ENCODE data around the gene FAM200A. TPM values are rescaled to one million over a fixed set of nuclear protein-coding genes. Genes with fewer than 3 reads are reported as not detected.

The FAM200A gene
- total RNA-seq, 4 donors from 2014 or later = 4.0 to 9.5 (median 6.0) TPM

DNA sequence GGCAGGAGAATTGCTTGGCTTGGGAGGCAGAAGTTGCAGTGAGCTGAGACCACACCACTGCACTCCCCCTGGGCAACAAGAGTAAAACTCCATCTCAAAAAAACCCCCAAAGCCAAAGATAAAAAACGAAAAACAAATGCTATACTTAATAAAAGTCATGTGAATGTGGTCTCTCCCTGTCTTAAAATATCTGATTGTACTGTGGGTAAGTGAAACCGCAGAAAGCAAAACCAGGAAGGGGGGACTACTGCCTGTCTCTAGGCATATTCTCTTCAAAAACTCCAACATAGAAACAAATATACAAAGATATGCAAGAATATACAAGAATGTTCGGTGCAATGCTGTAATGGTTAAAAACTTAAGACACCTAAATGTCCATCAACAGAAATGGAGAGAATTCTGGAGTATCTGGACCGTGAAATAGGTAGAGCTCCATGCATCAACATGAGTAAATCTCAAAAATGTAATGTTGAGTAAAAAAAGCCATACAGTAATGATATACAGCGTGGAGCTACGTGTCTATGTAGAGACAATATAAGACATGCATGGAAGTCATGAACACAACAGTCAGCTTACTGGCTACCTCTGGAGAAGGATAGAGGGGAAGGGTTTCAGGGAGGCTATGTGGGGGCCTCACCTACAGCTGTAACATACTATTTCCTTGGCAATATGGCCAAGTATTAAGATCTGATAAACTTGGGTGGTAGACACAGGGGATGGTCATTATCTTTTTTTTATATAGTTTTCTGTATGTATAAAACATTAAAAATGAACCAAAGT, 54.0 kb downstream of the FAM200A start:
- TF ChIP-seq, protein P1, sequence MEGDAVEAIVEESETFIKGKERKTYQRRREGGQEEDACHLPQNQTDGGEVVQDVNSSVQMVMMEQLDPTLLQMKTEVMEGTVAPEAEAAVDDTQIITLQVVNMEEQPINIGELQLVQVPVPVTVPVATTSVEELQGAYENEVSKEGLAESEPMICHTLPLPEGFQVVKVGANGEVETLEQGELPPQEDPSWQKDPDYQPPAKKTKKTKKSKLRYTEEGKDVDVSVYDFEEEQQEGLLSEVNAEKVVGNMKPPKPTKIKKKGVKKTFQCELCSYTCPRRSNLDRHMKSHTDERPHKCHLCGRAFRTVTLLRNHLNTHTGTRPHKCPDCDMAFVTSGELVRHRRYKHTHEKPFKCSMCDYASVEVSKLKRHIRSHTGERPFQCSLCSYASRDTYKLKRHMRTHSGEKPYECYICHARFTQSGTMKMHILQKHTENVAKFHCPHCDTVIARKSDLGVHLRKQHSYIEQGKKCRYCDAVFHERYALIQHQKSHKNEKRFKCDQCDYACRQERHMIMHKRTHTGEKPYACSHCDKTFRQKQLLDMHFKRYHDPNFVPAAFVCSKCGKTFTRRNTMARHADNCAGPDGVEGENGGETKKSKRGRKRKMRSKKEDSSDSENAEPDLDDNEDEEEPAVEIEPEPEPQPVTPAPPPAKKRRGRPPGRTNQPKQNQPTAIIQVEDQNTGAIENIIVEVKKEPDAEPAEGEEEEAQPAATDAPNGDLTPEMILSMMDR (IDR thresholded peaks at IDR 0.05; ENCODE audit: low read depth) = no peak

Other genes starting within 250 kb of the FAM200A start
- 100 to 1,000 TPM in 3 of 4 donors, 10 to 100 TPM in 1; 87.2 to 152 (median 113) TPM for gene ARPC1A, start 226.2 kb downstream of the FAM200A start, total RNA-seq
- 100 to 1,000 TPM; 133 to 364 (median 178) TPM for gene ARPC1B, start 177.4 kb downstream of the FAM200A start, total RNA-seq
- gene PDAP1, start 143.5 kb downstream of the FAM200A start, total RNA-seq = 10 to 100 TPM; 34.6 to 88.5 (median 62.6) TPM
- gene BUD31, start 143.1 kb downstream of the FAM200A start, total RNA-seq = 10 to 100 TPM; 55.5 to 89.0 (median 66.0) TPM
- gene PTCD1, start 113.3 kb downstream of the FAM200A start, total RNA-seq = 10 to 100 TPM in 1 of 4 donors, 1 to 10 TPM in 3; 3.7 to 11.9 (median 5.3) TPM
- 10 to 100 TPM; 23.2 to 60.7 (median 26.6) TPM for gene CPSF4, start 113.2 kb downstream of the FAM200A start, total RNA-seq
- 100 to 1,000 TPM; 546 to 724 (median 624) TPM for gene ATP5MF, start 85.9 kb downstream of the FAM200A start, total RNA-seq
- 1 to 10 TPM; 4.5 to 7.3 (median 5.9) TPM for gene ZNF789, start 79.2 kb downstream of the FAM200A start, total RNA-seq
- gene ZNF394, start 51.8 kb downstream of the FAM200A start, total RNA-seq = 10 to 100 TPM; 24.6 to 42.2 (median 32.0) TPM
- 1 to 10 TPM; 7.0 to 10.0 (median 8.7) TPM for gene ZKSCAN5, start 47.5 kb downstream of the FAM200A start, total RNA-seq
- 100 to 1,000 TPM in 3 of 4 donors, 10 to 100 TPM in 1; 96.0 to 128 (median 108) TPM for gene ZNF655, start 6.5 kb upstream of the FAM200A start, total RNA-seq
- 1 to 10 TPM; 1.1 to 4.0 (median 1.2) TPM for gene TMEM225B, start 46.2 kb upstream of the FAM200A start, total RNA-seq
- gene ZSCAN25, start 64.8 kb upstream of the FAM200A start, total RNA-seq = 10 to 100 TPM; 10.7 to 17.1 (median 13.2) TPM
- gene CYP3A5, start 127.9 kb upstream of the FAM200A start, total RNA-seq = 100 to 1,000 TPM in 2 of 4 donors, 10 to 100 TPM in 1, under 1 TPM in 1; 0.88 to 191 (median 58.1) TPM
- gene CYP3A7, start 183.1 kb upstream of the FAM200A start, total RNA-seq = not detected
- gene CYP3A4, start 232.1 kb upstream of the FAM200A start, total RNA-seq = 1 to 10 TPM in 1 of 4 donors, under 1 TPM in 1, not detected in 2; 0.34 to 1.3 TPM

Measured in subcutaneous adipose tissue (tissue), 4 donors.